ENCODE data around the gene BMPER. TPM values are rescaled to one million over a fixed set of nuclear protein-coding genes. Genes with fewer than 3 reads are reported as not detected.
A peak's percentile ranks its signal among the peaks of the same experiment; 100 is the strongest.

Gene BMPER
- total RNA-seq, 1 experiment from 2014 or later = 6.7 TPM

GRCh38 chr7:33903791-33904680 is 1.3 kb upstream of the BMPER start:
- CTCF ChIA-PET = interaction anchor here (0.6 to 1.6 kb wide), 4 partner anchors 29 to 476 kb away, joined by 4 to 16 read pairs (median 8); no protein-coding TSS in a partner anchor
- Histone ChIP-seq H3K4me3 (ENCODE audit: low read depth, low read length, poor library complexity, severe bottlenecking) (peak overlapping the region; percentile 68), H3K27me3 (replicated peaks; ENCODE audit: insufficient read depth, low read depth, low read length, poor library complexity) (peaks cover 5% of the 10 kb centered on the region), H3K4me1 (ENCODE audit: insufficient read depth, low read length, poor library complexity, severe bottlenecking) (peaks cover 9% of the 10 kb centered on the region), H3K36me3 (ENCODE audit: insufficient read depth, low read length, poor library complexity, severe bottlenecking) (no peaks in the 10 kb centered on the region), H3K9me3 (ENCODE audit: low read depth, low read length, poor library complexity, severe bottlenecking) (no peaks in the 10 kb centered on the region), H3K27ac (ENCODE audit: low read depth, low read length, poor library complexity, severe bottlenecking) (peak overlapping the region; percentile 67)
- intact Hi-C loops (cut with micrococcal nuclease; ENCODE audit: unreplicated experiment) = loop anchor here (10.0 kb wide), 1 partner anchor 659 kb away; no protein-coding TSS in a partner anchor
- TF ChIP-seq EZH2 (IDR thresholded peaks at IDR 0.05; ENCODE audit: borderline replicate concordance, low read depth, low read length, poor library complexity, severe bottlenecking) = no peak
- TF ChIP-seq, protein P1, sequence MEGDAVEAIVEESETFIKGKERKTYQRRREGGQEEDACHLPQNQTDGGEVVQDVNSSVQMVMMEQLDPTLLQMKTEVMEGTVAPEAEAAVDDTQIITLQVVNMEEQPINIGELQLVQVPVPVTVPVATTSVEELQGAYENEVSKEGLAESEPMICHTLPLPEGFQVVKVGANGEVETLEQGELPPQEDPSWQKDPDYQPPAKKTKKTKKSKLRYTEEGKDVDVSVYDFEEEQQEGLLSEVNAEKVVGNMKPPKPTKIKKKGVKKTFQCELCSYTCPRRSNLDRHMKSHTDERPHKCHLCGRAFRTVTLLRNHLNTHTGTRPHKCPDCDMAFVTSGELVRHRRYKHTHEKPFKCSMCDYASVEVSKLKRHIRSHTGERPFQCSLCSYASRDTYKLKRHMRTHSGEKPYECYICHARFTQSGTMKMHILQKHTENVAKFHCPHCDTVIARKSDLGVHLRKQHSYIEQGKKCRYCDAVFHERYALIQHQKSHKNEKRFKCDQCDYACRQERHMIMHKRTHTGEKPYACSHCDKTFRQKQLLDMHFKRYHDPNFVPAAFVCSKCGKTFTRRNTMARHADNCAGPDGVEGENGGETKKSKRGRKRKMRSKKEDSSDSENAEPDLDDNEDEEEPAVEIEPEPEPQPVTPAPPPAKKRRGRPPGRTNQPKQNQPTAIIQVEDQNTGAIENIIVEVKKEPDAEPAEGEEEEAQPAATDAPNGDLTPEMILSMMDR (conservative IDR thresholded peaks at IDR 0.05; ENCODE audit: low read depth, low read length) = no peak
- POLR2A ChIA-PET (ENCODE audit: low non-redundant PET) = interaction anchor here (0.6 kb wide), 1 partner anchor 51 kb away, joined by 4 read pairs; no protein-coding TSS in a partner anchor
- DNase-seq (ENCODE audit: low spot score) = peak; percentile 68
- no TSS peak for BruUV-seq (replicated peaks)

GRCh38 chr7:33904681-33905388 is 504 bp upstream of the BMPER start:
- no peaks in the 10 kb centered on the region for H3K9me3 ChIP-seq (ENCODE audit: low read depth, low read length, poor library complexity, severe bottlenecking)
- DNase-seq (ENCODE audit: low spot score) = peak; percentile 70
- CTCF ChIA-PET = interaction anchor here (1.1 to 1.6 kb wide), 2 partner anchors 28 to 97 kb away, joined by 4 to 16 read pairs; no protein-coding TSS in a partner anchor
- TF ChIP-seq, protein P1 (conservative IDR thresholded peaks at IDR 0.05; ENCODE audit: low read depth, low read length) = 0 out of 2 replicates have a peak, but pooled peaks have one; percentile 38
- no peak for TF ChIP-seq EZH2 (IDR thresholded peaks at IDR 0.05; ENCODE audit: borderline replicate concordance, low read depth, low read length, poor library complexity, severe bottlenecking)
- peaks cover 5% of the 10 kb centered on the region for H3K27me3 ChIP-seq (replicated peaks; ENCODE audit: insufficient read depth, low read depth, low read length, poor library complexity)
- intact Hi-C loops (cut with micrococcal nuclease; ENCODE audit: unreplicated experiment) = loop anchor here (10.0 kb wide), 1 partner anchor 660 kb away; no protein-coding TSS in a partner anchor
- BruUV-seq (replicated peaks) = no TSS peak
- POLR2A ChIA-PET (ENCODE audit: low non-redundant PET) = interaction anchor here (0.7 kb wide), 1 partner anchor 566 kb away, joined by 8 read pairs; no protein-coding TSS in a partner anchor
- H3K27ac ChIP-seq (ENCODE audit: low read depth, low read length, poor library complexity, severe bottlenecking) = peak overlapping the region; percentile 67
- no peaks in the 10 kb centered on the region for H3K36me3 ChIP-seq (ENCODE audit: insufficient read depth, low read length, poor library complexity, severe bottlenecking)
- peak overlapping the region; percentile 68 for H3K4me3 ChIP-seq (ENCODE audit: low read depth, low read length, poor library complexity, severe bottlenecking)
- peaks cover 12% of the 10 kb centered on the region for H3K4me1 ChIP-seq (ENCODE audit: insufficient read depth, low read length, poor library complexity, severe bottlenecking)

- H3K4me1 ChIP-seq (ENCODE audit: insufficient read depth, low read length, poor library complexity, severe bottlenecking) = peaks cover 12% of the 10 kb centered on the region
- H3K27me3 ChIP-seq (replicated peaks; ENCODE audit: insufficient read depth, low read depth, low read length, poor library complexity) = peaks cover 5% of the 10 kb centered on the region
- no peaks in the 10 kb centered on the region for H3K9me3 ChIP-seq (ENCODE audit: low read depth, low read length, poor library complexity, severe bottlenecking)
- no peaks in the 10 kb centered on the region for H3K36me3 ChIP-seq (ENCODE audit: insufficient read depth, low read length, poor library complexity, severe bottlenecking)
- no peak overlapping the region for H3K27ac ChIP-seq (ENCODE audit: low read depth, low read length, poor library complexity, severe bottlenecking)
- ChIA-PET CTCF (no interaction called here), POLR2A (ENCODE audit: low non-redundant PET) (no interaction called here)
- H3K4me3 ChIP-seq (ENCODE audit: low read depth, low read length, poor library complexity, severe bottlenecking) = peak overlapping the region; percentile 68
- BruUV-seq (replicated peaks) = no TSS peak
- intact Hi-C loops (cut with micrococcal nuclease; ENCODE audit: unreplicated experiment) = loop anchor here (10.0 kb wide), 1 partner anchor 662 kb away; no protein-coding TSS in a partner anchor
- TF ChIP-seq, protein P1 (conservative IDR thresholded peaks at IDR 0.05; ENCODE audit: low read depth, low read length) = no peak
- no peak for TF ChIP-seq EZH2 (IDR thresholded peaks at IDR 0.05; ENCODE audit: borderline replicate concordance, low read depth, low read length, poor library complexity, severe bottlenecking)
- DNase-seq (ENCODE audit: low spot score) = no peak
Observed at GRCh38 chr7:33906697-33907096, 1.4 kb downstream of the BMPER start.
